Peyer's patch (tissue), 4 donors: ENCODE results near the gene HSPG2. TPM values are rescaled to one million over a fixed set of nuclear protein-coding genes. Genes with fewer than 3 reads are reported as not detected.

Source experiments
- DNase-seq, 3 donors: peaks; one replicate each; pipeline ENCODE4 v3.0.0-alpha.2; 2017 to 2019
- H3K27ac ChIP-seq, 4 donors: fragments of 200-600 bp; sonication (generic); one replicate each; pipeline ENCODE4 v1.5.1; 2016 to 2019
- H3K27me3 ChIP-seq, 2 donors: fragments of 200-600 bp; sonication (generic); one replicate each; pipeline ENCODE4 v1.5.1; 2019
- H3K36me3 ChIP-seq, 3 donors: fragments of 200-600 bp; sonication (generic); one replicate each; pipeline ENCODE4 v1.5.1; 2016 to 2019
- H3K4me1 ChIP-seq, 4 donors: fragments of 200-600 bp; sonication (generic); one replicate each; pipeline ENCODE4 v1.5.1; 2016 to 2019
- H3K4me3 ChIP-seq, 4 donors: fragments of 200-600 bp; sonication (generic); 1 replicate in 3 of 4; 2 replicates in 1 of 4; pipeline ENCODE4 v1.5.1; 2016 to 2019; ENCODE audit warnings: mild to moderate bottlenecking in 1 of 4
- H3K9me3 ChIP-seq, 4 donors: fragments of 200-600 bp; sonication (generic); one replicate each; pipeline ENCODE4 v1.5.1; 2016 to 2019; ENCODE audit warnings: mild to moderate bottlenecking in 1 of 4
- CTCF ChIP-seq, 6 experiments: fragments of 450-650 bp in 4 of 6; fragments of 200-600 bp in 2 of 6; sonication (generic) in 1 of 6; IDR thresholded peaks; one replicate each; pipeline ENCODE4 v1.5.1; 2017 to 2019; ENCODE audit warnings: antibody characterized with exemption in 6 of 6, mild to moderate bottlenecking in 3 of 6, moderate library complexity in 1 of 6
- POLR2A ChIP-seq, 2 donors: fragments of 450-650 bp; IDR thresholded peaks; one replicate each; pipeline ENCODE4 v1.5.1; 2017; ENCODE audit warnings: antibody characterized with exemption in 2 of 2, mild to moderate bottlenecking in 2 of 2, moderate library complexity in 2 of 2
- total RNA-seq, 4 donors: library from RNA; depleted of rRNA; stranded (reverse); fragments of >200 nt; gene quantifications; one replicate each; pipeline ENCODE4 v1.1.0, GENCODE V29; 2016

Gene HSPG2
- total RNA-seq, 4 donors from 2014 or later = 68.7 to 199 (median 122) TPM

DNA sequence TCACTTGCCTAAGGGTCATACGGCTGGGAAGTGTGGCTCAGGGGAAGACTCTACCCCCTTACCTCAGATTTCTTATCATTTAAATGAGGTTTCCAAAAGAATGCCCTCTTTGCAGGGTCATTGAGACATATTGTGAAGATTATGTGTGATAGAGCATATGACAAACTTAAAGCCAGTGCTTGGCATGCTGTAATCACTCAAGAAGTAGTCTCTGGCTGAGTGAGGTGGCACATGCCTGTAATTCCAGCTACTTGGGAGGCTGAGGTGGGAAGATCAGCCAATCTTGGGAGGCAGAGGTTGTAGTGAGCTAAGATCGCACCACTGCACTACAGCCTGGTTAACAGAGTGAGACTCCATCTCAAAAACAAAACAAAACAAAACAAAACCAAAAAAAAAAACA is 132.6 kb downstream of the HSPG2 start:
- Histone ChIP-seq H3K27me3 (no peaks in the 10 kb centered on the region), H3K4me1 (no peaks in the 10 kb centered on the region), H3K27ac (no peak overlapping the region), H3K36me3 (no peaks in the 10 kb centered on the region), H3K9me3 (no peaks in the 10 kb centered on the region), H3K4me3 (no peak overlapping the region)
- no peak for DNase-seq
- TF ChIP-seq CTCF (IDR thresholded peaks at IDR 0.05) (no peak), POLR2A (IDR thresholded peaks at IDR 0.05) (no peak)

GRCh38 chr1:21801100-21801499 is 136.0 kb downstream of the HSPG2 start:
- H3K4me1 ChIP-seq = no peaks in the 10 kb centered on the region
- DNase-seq = no peak
- TF ChIP-seq POLR2A (IDR thresholded peaks at IDR 0.05) (no peak), CTCF (IDR thresholded peaks at IDR 0.05) (no peak)

DNA sequence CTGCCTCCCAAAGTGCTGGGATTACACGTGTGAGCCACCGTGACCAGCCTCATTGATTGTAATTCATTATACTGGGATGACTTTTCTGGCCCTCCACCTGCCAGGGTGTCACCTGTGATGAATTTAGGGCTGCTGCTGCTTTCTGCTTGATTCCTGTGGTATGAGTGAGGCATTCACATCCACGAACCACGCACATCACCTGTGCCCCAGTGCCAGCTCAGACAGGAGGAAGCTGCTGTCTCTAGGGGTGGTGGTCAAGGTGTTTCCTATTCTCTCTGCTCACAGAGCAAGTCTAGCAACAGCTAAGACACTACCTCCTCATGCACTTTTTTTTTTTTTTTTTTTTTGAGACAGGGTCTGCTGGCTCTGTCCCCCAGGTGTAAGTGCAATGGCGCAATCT is 137.4 kb downstream of the HSPG2 start:
- Histone ChIP-seq H3K4me3 (no peak overlapping the region), H3K27me3 (no peaks in the 10 kb centered on the region), H3K36me3 (no peaks in the 10 kb centered on the region), H3K9me3 (peaks cover 0 to 4% (median 0%) of the 10 kb centered on the region in 4 donors), H3K27ac (no peak overlapping the region), H3K4me1 (no peaks in the 10 kb centered on the region)
- no peak for TF ChIP-seq CTCF (IDR thresholded peaks at IDR 0.05)
- no peak for TF ChIP-seq POLR2A (IDR thresholded peaks at IDR 0.05)
- no peak for DNase-seq

More at GRCh38 chr1:21801100-21801499, 136.0 kb downstream of the HSPG2 start:
- H3K27me3 ChIP-seq = no peaks in the 10 kb centered on the region
- H3K36me3 ChIP-seq = no peaks in the 10 kb centered on the region
- no peak overlapping the region for H3K27ac ChIP-seq
- H3K9me3 ChIP-seq = no peaks in the 10 kb centered on the region
- H3K4me3 ChIP-seq = no peak overlapping the region

DNA sequence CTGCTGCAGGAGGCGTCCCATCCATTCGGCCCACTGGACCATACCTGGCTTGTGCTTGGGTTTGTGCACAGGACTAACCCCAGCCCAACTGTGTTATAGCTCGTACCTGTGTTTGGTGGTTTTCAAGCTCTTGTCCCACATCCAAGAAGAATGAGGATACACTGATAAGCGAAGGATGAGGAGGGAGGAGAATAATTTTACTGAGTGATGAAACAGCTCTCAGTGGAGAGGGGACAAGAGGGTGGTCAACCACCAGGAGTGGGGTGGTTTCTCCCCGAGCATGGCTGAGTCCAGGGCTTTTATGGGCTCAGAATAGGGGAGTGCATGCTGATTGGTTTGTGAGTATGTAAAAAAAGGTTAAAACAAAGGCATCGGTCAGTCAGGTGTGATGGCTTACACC is 142.0 kb downstream of the HSPG2 start:
- peaks cover 0 to 4% (median 0%) of the 10 kb centered on the region in 4 donors for H3K9me3 ChIP-seq
- H3K27me3 ChIP-seq = no peaks in the 10 kb centered on the region
- no peak for TF ChIP-seq POLR2A (IDR thresholded peaks at IDR 0.05)
- TF ChIP-seq CTCF (IDR thresholded peaks at IDR 0.05) = no peak
- H3K4me1 ChIP-seq = no peaks in the 10 kb centered on the region
- no peak for DNase-seq
- H3K27ac ChIP-seq = no peak overlapping the region
- H3K4me3 ChIP-seq = no peak overlapping the region
- H3K36me3 ChIP-seq = no peaks in the 10 kb centered on the region

GRCh38 chr1:21794656-21795055 is 142.5 kb downstream of the HSPG2 start:
- Histone ChIP-seq H3K36me3 (no peaks in the 10 kb centered on the region), H3K4me1 (no peaks in the 10 kb centered on the region), H3K27ac (no peak overlapping the region), H3K27me3 (no peaks in the 10 kb centered on the region), H3K4me3 (no peak overlapping the region), H3K9me3 (peaks cover 0 to 4% (median 0%) of the 10 kb centered on the region in 4 donors)
- no peak for DNase-seq
- TF ChIP-seq POLR2A (IDR thresholded peaks at IDR 0.05) (no peak), CTCF (IDR thresholded peaks at IDR 0.05) (no peak)

DNA sequence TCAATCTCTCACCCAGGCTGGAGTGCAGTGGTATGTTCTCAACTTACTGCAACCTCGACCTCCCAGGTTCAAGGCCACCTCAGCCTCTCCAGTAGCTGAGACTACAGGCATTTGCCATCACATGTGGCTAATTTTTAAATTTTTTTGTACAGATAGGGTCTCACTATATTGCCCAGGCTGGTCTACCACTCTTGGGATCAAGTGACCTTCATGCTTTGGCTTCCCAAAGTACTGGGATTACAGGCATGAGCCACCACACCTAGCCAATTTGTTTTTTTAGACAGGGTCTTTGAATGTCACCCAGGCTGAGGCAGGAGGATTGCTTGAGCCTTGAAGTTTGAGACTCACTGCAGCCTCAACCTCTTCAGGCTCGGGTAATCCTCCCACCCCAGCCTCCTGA is 144.0 kb downstream of the HSPG2 start:
- Histone ChIP-seq H3K36me3 (no peaks in the 10 kb centered on the region), H3K4me3 (no peak overlapping the region), H3K27me3 (no peaks in the 10 kb centered on the region), H3K4me1 (no peaks in the 10 kb centered on the region), H3K9me3 (peaks cover 0 to 4% (median 0%) of the 10 kb centered on the region in 4 donors), H3K27ac (no peak overlapping the region)
- DNase-seq = no peak
- TF ChIP-seq CTCF (IDR thresholded peaks at IDR 0.05) (no peak), POLR2A (IDR thresholded peaks at IDR 0.05) (no peak)
